Measurements from ENCODE around the gene SGCG.

Gene SGCG

DNA sequence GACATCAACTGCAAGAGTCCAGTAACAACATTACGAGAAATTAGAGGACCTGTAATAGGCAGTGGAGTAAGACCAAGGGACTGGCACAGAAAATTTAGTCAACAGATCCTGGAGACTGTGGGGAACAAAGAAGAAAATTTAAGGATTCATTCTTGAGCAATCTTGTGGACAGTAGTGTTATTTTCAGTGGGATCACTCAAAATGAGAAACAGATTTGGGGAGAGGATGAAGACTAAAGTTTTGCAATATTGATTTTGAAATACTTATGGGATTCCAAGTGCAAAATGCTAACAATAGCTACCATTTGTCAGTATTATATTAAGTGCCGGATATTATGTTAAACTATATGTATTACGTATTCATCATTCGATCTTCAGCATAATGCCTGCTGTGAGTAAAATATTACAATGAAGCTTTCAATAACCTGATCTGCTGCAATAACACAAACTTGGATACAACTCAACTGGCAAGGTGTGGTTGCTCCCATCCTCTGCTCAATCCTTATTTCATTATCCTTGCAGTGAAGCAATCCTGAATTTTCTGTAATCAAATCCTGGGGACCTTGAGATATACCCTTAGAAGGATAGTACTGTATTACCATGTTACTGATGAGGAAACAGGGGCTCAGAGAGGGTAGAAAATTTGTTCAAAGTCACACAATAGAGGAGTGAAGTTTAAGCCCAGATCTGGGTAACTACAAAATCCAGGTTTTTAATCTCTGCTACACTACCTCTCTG, 168.6 kb downstream of the SGCG start:
- no peak; the same call in 2 of the 3 replicates for ATAC-seq
- TF ChIP-seq, protein P1, sequence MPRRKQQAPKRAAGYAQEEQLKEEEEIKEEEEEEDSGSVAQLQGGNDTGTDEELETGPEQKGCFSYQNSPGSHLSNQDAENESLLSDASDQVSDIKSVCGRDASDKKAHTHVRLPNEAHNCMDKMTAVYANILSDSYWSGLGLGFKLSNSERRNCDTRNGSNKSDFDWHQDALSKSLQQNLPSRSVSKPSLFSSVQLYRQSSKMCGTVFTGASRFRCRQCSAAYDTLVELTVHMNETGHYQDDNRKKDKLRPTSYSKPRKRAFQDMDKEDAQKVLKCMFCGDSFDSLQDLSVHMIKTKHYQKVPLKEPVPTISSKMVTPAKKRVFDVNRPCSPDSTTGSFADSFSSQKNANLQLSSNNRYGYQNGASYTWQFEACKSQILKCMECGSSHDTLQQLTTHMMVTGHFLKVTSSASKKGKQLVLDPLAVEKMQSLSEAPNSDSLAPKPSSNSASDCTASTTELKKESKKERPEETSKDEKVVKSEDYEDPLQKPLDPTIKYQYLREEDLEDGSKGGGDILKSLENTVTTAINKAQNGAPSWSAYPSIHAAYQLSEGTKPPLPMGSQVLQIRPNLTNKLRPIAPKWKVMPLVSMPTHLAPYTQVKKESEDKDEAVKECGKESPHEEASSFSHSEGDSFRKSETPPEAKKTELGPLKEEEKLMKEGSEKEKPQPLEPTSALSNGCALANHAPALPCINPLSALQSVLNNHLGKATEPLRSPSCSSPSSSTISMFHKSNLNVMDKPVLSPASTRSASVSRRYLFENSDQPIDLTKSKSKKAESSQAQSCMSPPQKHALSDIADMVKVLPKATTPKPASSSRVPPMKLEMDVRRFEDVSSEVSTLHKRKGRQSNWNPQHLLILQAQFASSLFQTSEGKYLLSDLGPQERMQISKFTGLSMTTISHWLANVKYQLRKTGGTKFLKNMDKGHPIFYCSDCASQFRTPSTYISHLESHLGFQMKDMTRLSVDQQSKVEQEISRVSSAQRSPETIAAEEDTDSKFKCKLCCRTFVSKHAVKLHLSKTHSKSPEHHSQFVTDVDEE (CRISPR knock-in tag; IDR thresholded peaks at IDR 0.05), result no peak
- TF ChIP-seq ZFP3 (CRISPR knock-in tag; IDR thresholded peaks at IDR 0.05) (no peak), ZNF565 (CRISPR knock-in tag; conservative IDR thresholded peaks at IDR 0.05; ENCODE audit: low read depth) (no peak), ESRRG (CRISPR knock-in tag; IDR thresholded peaks at IDR 0.05) (no peak), ZC3H10 (CRISPR knock-in tag; IDR thresholded peaks at IDR 0.05) (no peak), ZNF8 (CRISPR knock-in tag; IDR thresholded peaks at IDR 0.05) (no peak), ZFP30 (CRISPR knock-in tag; IDR thresholded peaks at IDR 0.05) (no peak), GLIS3 (CRISPR knock-in tag; IDR thresholded peaks at IDR 0.05) (no peak), BACH2 (CRISPR knock-in tag; IDR thresholded peaks at IDR 0.05; ENCODE audit: borderline replicate concordance) (no peak), TOX (CRISPR knock-in tag; IDR thresholded peaks at IDR 0.05; ENCODE audit: borderline replicate concordance) (no peak), TCF4 (CRISPR knock-in tag; IDR thresholded peaks at IDR 0.05; ENCODE audit: borderline replicate concordance) (no peak), CSDC2 (CRISPR knock-in tag; IDR thresholded peaks at IDR 0.05) (no peak)
- TF ChIP-seq, protein P2, sequence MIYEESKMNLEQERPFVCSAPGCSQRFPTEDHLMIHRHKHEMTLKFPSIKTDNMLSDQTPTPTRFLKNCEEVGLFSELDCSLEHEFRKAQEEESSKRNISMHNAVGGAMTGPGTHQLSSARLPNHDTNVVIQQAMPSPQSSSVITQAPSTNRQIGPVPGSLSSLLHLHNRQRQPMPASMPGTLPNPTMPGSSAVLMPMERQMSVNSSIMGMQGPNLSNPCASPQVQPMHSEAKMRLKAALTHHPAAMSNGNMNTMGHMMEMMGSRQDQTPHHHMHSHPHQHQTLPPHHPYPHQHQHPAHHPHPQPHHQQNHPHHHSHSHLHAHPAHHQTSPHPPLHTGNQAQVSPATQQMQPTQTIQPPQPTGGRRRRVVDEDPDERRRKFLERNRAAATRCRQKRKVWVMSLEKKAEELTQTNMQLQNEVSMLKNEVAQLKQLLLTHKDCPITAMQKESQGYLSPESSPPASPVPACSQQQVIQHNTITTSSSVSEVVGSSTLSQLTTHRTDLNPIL (CRISPR knock-in tag; IDR thresholded peaks at IDR 0.05; ENCODE audit: low read depth), result no peak

DNA sequence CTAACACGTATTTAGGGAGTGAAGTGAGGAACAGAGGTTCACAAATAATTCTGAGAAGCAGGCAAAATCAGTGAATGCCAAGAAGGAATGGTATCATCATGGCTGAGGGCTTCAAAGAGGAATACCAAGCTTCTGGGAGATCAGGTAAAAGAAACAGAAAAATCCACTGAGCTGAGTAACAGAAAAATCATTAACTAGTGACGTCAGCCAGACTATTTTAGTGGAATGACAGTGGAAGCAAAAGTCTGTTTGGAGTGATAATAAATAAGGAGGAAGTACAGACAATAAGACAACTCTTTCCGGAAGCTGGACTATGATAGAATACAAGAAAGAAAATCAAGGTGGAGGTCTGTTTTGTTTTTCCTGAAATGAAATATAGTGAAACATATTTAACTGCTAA, 169.2 kb downstream of the SGCG start:
- no peak for ATAC-seq
- TF ChIP-seq SNAI2 (CRISPR knock-in tag; IDR thresholded peaks at IDR 0.05) (no peak), ZFP3 (CRISPR knock-in tag; IDR thresholded peaks at IDR 0.05) (no peak), TCF4 (CRISPR knock-in tag; IDR thresholded peaks at IDR 0.05; ENCODE audit: borderline replicate concordance) (no peak), BACH2 (CRISPR knock-in tag; IDR thresholded peaks at IDR 0.05; ENCODE audit: borderline replicate concordance) (no peak), ZC3H10 (CRISPR knock-in tag; IDR thresholded peaks at IDR 0.05) (no peak), ESRRG (CRISPR knock-in tag; IDR thresholded peaks at IDR 0.05) (no peak)
- TF ChIP-seq, protein P1 (CRISPR knock-in tag; IDR thresholded peaks at IDR 0.05), result no peak
- TF ChIP-seq, protein P3, sequence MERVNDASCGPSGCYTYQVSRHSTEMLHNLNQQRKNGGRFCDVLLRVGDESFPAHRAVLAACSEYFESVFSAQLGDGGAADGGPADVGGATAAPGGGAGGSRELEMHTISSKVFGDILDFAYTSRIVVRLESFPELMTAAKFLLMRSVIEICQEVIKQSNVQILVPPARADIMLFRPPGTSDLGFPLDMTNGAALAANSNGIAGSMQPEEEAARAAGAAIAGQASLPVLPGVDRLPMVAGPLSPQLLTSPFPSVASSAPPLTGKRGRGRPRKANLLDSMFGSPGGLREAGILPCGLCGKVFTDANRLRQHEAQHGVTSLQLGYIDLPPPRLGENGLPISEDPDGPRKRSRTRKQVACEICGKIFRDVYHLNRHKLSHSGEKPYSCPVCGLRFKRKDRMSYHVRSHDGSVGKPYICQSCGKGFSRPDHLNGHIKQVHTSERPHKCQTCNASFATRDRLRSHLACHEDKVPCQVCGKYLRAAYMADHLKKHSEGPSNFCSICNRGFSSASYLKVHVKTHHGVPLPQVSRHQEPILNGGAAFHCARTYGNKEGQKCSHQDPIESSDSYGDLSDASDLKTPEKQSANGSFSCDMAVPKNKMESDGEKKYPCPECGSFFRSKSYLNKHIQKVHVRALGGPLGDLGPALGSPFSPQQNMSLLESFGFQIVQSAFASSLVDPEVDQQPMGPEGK (CRISPR knock-in tag; IDR thresholded peaks at IDR 0.05; ENCODE audit: borderline replicate concordance), result no peak
- TF ChIP-seq, protein P4, sequence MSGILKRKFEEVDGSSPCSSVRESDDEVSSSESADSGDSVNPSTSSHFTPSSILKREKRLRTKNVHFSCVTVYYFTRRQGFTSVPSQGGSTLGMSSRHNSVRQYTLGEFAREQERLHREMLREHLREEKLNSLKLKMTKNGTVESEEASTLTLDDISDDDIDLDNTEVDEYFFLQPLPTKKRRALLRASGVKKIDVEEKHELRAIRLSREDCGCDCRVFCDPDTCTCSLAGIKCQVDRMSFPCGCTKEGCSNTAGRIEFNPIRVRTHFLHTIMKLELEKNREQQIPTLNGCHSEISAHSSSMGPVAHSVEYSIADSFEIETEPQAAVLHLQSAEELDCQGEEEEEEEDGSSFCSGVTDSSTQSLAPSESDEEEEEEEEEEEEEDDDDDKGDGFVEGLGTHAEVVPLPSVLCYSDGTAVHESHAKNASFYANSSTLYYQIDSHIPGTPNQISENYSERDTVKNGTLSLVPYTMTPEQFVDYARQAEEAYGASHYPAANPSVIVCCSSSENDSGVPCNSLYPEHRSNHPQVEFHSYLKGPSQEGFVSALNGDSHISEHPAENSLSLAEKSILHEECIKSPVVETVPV (CRISPR knock-in tag; IDR thresholded peaks at IDR 0.05), result no peak

DNA sequence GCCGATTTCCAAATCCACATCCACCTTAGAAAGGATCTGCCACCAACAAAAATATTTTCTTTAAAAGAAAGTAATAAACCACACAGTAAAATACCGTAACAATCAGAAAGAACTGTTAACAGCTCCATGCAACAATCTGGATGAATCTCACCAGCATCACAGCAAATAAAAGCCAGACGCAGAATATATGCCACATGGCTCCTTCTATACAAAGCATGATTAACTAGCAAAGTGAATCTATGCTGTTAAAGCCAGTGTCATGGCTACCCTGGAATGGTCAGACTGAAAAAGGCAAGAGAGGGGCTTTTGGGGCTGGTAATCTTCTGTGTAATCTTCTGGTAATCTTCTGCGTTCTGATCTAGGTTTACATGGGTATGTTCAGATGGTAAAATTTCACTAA, 171.4 kb downstream of the SGCG start:
- peak; percentile 84 for TF ChIP-seq TCF4 (CRISPR knock-in tag; IDR thresholded peaks at IDR 0.05; ENCODE audit: borderline replicate concordance)
- no peak for TF ChIP-seq ZFP3 (CRISPR knock-in tag; IDR thresholded peaks at IDR 0.05)
- TF ChIP-seq, protein P5, sequence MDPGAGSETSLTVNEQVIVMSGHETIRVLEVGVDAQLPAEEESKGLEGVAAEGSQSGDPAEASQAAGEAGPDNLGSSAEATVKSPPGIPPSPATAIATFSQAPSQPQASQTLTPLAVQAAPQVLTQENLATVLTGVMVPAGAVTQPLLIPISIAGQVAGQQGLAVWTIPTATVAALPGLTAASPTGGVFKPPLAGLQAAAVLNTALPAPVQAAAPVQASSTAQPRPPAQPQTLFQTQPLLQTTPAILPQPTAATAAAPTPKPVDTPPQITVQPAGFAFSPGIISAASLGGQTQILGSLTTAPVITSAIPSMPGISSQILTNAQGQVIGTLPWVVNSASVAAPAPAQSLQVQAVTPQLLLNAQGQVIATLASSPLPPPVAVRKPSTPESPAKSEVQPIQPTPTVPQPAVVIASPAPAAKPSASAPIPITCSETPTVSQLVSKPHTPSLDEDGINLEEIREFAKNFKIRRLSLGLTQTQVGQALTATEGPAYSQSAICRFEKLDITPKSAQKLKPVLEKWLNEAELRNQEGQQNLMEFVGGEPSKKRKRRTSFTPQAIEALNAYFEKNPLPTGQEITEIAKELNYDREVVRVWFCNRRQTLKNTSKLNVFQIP (CRISPR knock-in tag; IDR thresholded peaks at IDR 0.05; ENCODE audit: borderline replicate concordance, low read depth), result no peak
- TF ChIP-seq ZNF8 (CRISPR knock-in tag; IDR thresholded peaks at IDR 0.05), result no peak
- no peak for TF ChIP-seq OSR1 (CRISPR knock-in tag; IDR thresholded peaks at IDR 0.05)
- TF ChIP-seq ZC3H10 (CRISPR knock-in tag; IDR thresholded peaks at IDR 0.05), result no peak
- ATAC-seq, result peak; percentile 77
